GM23338 (cell line): Measurements from ENCODE around the gene NOD1.

ENCODE experiments used
- CTCF ChIP-seq, 2 experiments: fragments of 200-600 bp in 1 of 2; sonication (generic) in 1 of 2; conservative IDR thresholded peaks; 2 replicates each; pipeline versions ENCODE4 v1.5.1 to v1.6.1; 2016 to 2017; ENCODE audit warnings: antibody characterized with exemption in 2 of 2, low read depth in 2 of 2, mild to moderate bottlenecking in 2 of 2, moderate library complexity in 1 of 2
- EZH2 ChIP-seq: fragments of 200-600 bp; sonication (generic); IDR thresholded peaks from one replicate; pipeline ENCODE4 v1.8.0; 2017; ENCODE audit warnings: antibody characterized with exemption, mild to moderate bottlenecking, low read depth; ENCODE audit not compliant: unreplicated experiment
- EZH2phosphoT487 ChIP-seq: fragments of 200-600 bp; sonication (generic); IDR thresholded peaks from one replicate; pipeline ENCODE4 v1.8.1; 2018; ENCODE audit warnings: antibody characterized with exemption; ENCODE audit not compliant: unreplicated experiment
- POLR2AphosphoS5 ChIP-seq: IDR thresholded peaks from 2 replicates; pipeline ENCODE4 v1.6.1; 2016; ENCODE audit warnings: antibody characterized with exemption, low read depth
- REST ChIP-seq: IDR thresholded peaks from one replicate; pipeline ENCODE4 v1.6.1; 2018; ENCODE audit warnings: antibody characterized with exemption; ENCODE audit not compliant: unreplicated experiment

- TF ChIP-seq POLR2AphosphoS5 (no peak), CTCF (conservative IDR thresholded peaks at IDR 0.05; ENCODE audit: low read depth in 2 of 2) (no peak), EZH2 (no peak), EZH2phosphoT487 (no peak), REST (no peak)
These were observed 18.9 kb downstream of the NOD1 start for GRCh38 chr7:30459591-30460245.
